Left ventricle myocardium superior (tissue), 1 donor: ENCODE measurements around the gene KCTD15. TPM values are rescaled to one million over a fixed set of nuclear protein-coding genes. Genes with fewer than 3 reads are reported as not detected.
"Not testable (repeated sequence)": the region's sequence is repeated elsewhere in the genome, so short reads cannot be mapped to it uniquely, and the experiment has no call there.

Experiments
- ATAC-seq: fragments of 200-7000 bp; cut with Tn5 transposase; one replicate; pipeline ENCODE4 v1.9.1; 2020; ENCODE audit warnings: mild to moderate bottlenecking, moderate library complexity
- DNase-seq: peaks from one replicate; pipeline ENCODE4 v3.0.0-alpha.2; 2020
- intact Hi-C: fragments of 100-400 bp; cut with micrococcal nuclease; formaldehyde crosslinking; loops from one replicate; pipeline ENCODE4 v1.11.0; 2022
- total RNA-seq: library from RNA; stranded (reverse); fragmentation: NEBNext Ultra II Directional; extraction: Animal tissue kit (Norgen Biotek cat#: 25700); gene quantifications from one replicate; pipeline ENCODE4 v1.2.1, GENCODE V29; 2021
- donor health status: DM: no; HTN: yes; CAD: no; lungs with severe emphysema.

The KCTD15 gene
- total RNA-seq, 1 donor from 2014 or later: 9.6 TPM

- DNase-seq: no peak
- ATAC-seq: peak; percentile 57
- intact Hi-C loops: no loop called here
Measured at GRCh38 chr19:33809960-33810359, 13.3 kb downstream of the KCTD15 start.

DNA sequence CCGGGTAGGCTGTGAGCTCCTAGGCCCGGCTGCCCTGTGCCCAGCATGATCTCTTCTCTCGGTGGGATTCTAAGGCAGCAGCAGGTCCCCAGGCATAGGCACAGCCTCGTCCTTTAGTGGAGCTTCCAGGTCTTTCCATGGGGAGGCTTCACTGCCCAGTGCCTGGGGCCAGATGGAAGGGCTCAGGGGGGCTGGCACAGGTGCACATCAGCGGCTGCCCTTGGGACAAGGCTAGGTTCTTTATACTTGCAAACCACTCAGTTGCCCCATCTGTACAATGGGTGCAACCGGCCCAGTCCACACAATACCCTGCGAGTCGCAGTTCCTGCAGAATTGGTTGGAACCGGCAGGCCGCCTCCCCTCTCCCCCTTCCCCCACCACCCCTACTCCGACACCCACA is 14.2 kb downstream of the KCTD15 start:
- ATAC-seq (no peak), DNase-seq (no peak)
- intact Hi-C loops: no loop called here

DNA sequence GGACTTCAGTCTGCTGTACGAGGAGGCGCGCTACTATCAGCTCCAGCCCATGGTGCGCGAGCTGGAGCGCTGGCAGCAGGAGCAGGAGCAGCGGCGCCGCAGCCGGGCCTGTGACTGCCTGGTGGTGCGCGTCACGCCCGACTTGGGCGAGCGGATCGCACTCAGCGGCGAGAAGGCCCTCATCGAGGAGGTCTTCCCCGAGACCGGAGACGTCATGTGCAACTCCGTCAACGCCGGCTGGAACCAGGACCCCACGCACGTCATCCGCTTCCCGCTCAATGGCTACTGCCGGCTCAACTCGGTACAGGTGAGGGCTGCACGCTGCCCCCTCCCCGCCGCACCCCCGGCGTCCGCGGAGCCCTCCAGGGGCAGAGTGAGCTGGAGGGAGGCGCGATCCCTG is 14.6 kb downstream of the KCTD15 start:
- intact Hi-C loops: no loop called here
- DNase-seq: no peak
- no peak for ATAC-seq

DNA sequence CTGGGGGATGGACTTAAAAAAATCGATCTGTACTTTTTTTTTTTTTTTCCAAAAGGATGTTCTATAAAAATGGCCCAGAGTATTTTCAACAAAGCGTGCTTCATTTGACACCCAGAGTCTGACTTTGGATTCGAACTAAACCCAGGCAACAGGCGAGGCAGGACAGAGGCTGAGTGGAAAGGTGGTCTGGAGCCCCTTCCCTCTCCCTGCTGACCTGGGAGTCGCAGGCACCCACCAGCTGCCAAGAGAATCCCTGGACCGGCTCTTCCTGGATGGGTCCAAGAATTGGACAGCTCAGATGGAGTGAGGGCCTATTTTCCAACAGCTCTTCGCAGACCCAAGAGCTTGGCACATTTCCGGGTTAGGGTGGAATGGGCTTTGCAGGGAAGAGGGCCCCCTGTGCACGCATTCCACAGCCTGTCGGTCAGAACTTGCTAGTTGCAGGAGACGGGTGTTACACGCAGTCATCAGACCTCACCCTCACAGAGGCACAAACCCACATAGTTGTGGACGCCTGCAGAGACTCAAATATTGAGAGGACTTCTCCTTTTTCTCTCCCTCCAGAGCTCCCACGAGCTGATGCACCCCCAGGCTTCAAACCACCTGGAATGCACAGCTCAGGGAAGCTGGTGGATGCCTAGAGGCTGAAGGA is 15.2 kb downstream of the KCTD15 start:
- no peak for DNase-seq
- ATAC-seq: no peak
- intact Hi-C loops: no loop called here

DNA sequence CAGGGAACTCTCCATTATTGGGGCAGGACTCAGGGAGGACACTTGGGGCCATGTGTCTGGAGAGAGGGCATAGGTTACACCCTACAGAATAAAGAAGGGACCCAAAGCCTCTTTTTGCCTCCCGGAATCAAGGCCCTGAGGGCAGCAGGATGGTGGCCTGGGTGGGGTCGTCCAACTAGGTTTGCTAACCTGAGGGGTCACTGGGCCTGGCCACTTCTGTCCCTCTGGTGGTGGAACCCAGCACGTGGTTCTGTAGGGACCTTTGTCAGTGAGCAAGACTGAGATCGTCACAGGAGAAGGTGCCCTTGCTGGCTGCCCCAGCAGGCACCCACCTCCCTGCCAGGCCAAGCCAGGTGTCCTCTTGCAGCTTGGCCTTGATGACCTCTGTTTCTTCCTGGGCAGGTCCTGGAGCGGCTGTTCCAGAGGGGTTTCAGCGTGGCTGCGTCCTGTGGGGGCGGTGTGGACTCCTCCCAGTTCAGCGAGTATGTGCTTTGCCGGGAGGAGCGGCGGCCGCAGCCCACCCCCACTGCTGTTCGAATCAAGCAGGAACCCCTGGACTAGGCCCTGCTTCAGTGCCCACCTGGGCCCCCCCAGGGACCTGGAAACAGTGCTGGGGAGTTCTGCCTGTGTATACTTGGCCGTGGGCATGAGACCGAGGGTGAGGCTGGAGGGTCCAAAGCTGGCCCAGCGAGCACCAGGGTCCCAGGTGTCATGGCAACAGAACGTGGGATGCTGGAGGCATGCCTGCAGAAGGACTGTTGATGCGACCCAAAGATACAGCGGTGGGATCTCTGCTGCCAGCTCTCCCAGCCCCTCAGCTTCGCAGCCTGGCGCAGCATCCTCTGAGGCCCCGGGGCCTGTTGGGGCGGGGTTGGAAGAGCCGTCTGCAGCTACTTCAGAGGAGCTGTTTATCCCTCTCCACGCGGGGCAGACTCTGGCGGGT is 16.0 kb downstream of the KCTD15 start:
- DNase-seq: no peak
- no peak for ATAC-seq
- intact Hi-C loops: no loop called here

DNA sequence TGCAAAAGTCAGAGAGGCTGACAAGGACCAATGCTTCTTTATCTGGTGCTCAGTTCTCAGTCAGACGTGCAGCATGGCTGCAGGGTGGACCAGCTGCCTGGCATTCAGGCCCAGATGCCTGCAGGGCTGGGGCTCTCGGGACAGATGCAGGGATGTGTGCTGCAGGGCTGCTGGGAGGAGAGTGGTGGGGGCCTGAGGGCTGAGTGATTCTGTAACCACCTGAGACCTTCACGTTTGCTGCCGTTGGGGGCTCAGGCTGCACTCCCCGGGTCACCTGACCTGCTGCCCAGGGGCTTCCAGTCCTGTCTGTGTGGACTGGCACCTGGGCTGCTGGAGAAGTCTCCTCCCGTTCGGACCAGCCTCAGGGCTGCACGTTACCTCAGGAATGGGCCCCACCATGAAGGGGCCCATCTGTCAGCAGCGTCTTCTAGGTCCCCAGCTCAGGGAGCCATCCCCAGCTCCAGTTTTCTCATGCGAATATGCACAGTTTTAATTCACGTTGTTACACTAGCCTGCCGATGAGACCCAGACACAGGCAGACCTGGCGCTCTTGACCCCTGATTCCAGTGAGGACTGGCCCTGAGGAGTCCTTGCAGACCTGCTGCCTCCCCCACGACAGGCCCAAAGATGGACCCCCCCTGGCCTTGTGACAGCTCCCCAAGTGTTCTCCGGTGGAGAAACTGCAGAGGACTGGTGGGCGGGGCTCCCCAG is 16.9 kb downstream of the KCTD15 start:
- intact Hi-C loops: no loop called here
- DNase-seq (no peak), ATAC-seq (no peak)

DNA sequence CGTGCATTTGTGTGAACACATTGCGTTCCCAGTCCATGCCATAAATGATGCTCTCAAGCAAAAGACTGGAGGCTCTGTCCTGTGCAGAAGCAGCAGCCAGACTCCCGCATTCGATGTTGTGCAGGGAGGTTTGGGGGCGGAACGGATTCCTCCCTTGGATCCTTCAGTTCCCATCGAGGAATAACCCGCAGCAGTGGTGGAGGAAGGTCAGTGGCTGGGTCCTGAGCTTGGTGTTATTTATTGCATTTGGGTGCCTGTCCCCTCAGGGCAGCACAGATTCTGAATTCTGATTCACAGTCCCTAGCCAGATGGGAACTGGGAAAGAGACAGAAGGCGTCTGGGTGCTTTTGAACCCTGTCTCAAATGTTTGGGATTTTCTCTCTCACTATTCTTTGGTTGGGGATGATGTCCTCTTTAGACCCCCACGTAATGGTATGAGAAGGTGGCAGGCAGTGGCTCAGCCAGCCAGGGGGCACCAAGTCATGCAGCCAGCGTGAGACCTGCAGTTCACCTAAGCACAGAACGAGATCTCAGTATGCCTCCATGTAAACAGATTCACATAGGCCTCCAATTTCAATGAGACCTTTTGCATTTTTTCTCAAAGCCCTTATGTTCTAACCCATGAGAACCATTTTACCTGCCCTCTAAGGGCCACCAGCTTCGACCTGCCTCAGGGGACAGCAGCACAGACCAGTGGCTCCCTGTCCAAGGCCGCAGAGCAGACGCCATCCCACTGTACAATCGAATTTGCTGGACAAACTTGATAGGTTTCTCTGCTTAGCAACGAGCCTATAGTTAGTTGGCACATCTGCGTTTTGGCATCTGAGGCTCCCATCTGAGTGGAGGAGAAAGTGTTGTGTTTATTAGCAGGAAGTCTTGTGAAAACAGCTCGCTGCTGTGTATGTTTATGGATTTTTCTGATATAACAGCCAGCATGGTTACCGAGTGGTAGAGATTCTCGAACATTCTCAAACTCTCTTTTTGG is 17.8 kb downstream of the KCTD15 start:
- DNase-seq (no peak), ATAC-seq (no peak)
- intact Hi-C loops: no loop called here

DNA sequence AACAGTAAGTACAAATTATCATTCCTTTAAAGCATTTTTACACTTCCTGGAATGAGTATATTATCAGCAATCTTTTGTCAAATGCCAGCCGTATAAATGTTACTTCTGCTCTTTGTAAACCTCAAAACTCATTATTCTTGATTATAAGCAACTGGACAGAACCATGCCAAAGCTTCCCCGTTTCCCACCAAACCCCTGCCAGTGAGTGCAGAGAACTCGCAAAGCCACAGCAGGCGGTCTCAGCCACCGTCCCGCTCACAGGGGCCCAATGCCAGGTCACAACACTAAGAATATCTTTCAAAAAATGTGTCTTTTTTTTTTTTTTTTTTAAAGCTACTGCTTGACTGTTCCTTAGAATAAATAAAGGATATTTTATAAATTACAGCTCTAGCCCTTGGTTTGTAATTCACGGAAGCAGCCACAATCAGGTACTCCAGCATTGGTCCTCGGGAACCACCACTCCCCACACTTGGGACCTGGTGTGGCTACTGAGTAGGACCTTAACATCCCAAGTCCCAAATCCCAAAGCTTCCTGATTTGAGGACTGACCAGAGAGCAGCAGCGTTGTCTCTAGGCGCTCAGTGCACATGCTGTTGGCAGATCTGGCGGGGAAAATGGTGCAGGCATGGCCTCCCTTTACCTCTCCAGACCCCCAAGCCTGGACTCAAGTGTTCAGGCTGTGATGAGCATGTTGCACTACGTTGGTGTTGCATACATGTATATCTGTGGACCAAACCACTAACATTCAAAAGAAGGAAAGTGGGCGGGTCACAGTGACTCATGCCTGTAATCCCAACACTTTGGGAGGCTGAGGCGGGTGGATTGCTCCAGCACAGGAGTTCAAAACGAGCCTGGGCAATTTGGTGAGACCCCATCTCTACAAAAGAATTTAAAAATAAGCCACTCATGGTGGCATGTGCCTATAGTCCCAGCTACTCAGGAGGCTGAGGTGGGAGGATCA is 19.0 kb downstream of the KCTD15 start:
- ATAC-seq (no peak), DNase-seq (no peak)
- intact Hi-C loops: no loop called here

GRCh38 chr19:33818411-33818810 is 21.7 kb downstream of the KCTD15 start:
- intact Hi-C loops: no loop called here
- DNase-seq (no peak), ATAC-seq (no peak)

GRCh38 chr19:33819078-33819477 is 22.4 kb downstream of the KCTD15 start:
- DNase-seq, intact Hi-C loops, ATAC-seq: not testable (repeated sequence)

DNA sequence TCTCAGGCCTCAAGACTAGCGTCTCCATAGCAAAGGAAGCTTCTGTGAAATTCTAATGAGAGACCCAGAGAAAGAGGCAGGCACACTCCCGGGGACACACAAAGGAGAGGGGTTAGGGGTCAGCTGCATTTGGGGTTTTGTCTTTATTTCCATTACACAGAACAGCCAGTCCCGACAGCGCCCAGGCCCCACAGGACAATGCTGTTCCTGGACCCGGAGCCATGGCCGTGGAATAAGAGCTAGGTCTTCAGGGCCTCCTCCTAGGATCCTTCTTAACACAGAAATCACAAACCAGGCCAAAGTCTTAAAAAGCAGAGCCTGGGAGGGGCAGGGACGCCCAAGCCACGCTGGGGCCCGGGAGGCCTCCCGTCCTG is 22.8 kb downstream of the KCTD15 start:
- intact Hi-C loops: no loop called here
- ATAC-seq (no peak), DNase-seq (no peak)

DNA sequence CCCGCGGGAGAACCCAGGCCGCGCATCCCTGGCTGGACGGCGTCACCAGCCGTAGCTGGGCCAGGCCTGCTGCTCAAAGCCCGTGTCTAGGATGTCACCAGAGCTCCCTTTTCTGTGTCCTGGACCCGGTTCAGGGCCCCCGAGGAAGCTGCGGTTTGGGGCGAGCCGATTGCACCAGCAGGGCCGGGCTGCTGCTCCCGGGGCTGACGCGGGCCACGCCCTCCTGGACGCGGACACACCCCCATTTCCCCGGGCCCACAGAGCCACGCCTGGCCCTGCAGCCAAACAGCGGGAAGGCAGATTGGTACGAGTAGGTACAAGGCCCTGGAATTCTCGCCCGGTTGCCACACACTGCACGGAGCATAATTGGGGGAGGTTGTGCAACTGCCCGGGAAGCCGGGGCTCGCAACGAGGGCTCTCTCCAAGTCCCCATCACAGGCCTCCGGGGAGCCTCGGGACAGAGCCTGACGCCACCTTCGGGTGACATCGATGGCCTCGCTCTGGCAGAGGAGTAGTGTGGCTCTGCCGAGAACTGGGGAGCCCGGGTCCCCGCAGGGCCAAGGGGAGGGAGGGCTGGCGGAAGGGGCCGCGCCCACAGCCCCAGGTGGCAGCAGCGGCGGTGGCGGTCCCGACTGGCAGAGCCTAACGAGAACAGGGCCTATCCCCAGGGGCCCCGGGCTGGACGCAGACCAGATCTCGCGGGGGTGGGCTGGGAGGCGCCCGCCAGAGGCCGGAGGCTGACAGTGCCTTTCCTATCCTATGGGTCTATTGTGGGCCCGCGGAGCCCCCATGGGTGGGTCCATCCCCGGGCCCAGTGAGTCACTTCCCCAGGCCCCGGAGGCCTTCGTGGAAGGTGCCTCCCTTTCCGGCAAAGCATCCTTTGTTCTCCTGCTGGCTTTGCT is 23.5 kb downstream of the KCTD15 start:
- ATAC-seq (peak; percentile 92), DNase-seq (peak; percentile 89)
- intact Hi-C loops: no loop called here

DNA sequence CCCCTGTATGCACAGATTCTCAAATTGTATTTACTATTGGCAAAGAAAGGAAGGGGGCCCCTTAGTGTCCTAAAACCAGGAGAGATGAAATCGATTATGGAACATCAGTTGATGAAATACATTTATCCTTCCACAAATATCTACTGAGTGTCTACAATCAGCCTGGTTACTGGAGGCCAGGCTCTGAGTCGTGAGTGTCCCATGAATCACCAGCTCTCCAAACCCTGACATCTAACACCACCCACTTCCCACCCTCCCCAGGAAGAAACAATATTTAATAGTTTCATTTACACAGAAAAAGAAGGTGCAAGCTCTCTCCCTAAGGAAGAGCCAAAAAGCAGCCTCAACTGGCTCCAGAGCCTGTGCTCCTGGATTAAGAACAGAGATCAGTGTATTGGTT is 25.2 kb downstream of the KCTD15 start:
- intact Hi-C loops: no loop called here
- DNase-seq: no peak
- ATAC-seq: no peak

GRCh38 chr19:33823341-33823740 is 26.7 kb downstream of the KCTD15 start:
- no peak for ATAC-seq
- intact Hi-C loops: no loop called here
- DNase-seq: no peak

DNA sequence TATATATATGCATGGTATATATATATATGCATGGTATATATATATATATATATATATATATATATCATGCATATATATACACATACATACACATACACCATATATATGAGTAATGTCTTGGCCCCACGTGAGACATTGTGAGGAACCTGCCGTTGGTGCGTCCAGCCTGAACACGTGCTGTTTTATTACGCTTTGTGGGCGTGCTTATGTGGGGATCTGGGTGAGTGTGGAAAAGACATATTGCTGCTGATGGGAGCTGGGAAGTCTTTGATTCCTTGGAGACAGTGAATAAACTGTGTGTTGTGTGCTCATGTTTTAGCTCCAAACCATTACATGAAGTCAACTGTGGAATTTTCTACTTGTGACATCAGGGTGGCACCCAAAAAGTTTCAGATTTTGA is 28.9 kb downstream of the KCTD15 start:
- intact Hi-C loops: no loop called here
- no peak for DNase-seq
- no peak for ATAC-seq

DNA sequence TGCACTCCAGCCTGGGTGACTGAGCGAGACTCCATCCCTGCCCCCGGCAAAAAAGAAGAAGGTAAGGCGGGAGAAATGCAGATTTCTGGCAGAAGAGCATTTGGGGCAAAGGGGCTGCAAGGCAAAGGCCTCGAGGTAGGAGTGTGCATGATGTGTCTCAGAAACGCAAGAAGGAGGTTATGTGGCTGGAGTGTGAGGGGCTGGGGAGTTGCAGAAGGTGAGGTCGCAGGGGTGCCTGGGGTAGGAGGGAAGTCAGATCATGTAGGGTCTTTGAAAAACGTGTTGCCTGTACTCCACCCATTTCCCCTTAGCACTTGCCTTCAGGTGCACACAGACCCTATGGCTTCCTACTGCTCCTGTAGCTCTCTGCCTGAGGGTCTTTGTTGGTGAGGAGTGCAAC is 29.9 kb downstream of the KCTD15 start:
- DNase-seq (no peak), ATAC-seq (no peak)
- intact Hi-C loops: no loop called here
